Activated CD8-positive, alpha-beta T cell treated with anti-CD3 and anti-CD28 coated beads for 36 hours (primary cell): Measurements from ENCODE around the gene TMPRSS9. TPM values are rescaled to one million over a fixed set of nuclear protein-coding genes. Genes with fewer than 3 reads are reported as not detected.

Source experiments
- ATAC-seq: fragments of 200-7000 bp; cut with Tn5 transposase; one replicate; pipeline ENCODE4 v1.10.0; 2021; ENCODE audit warnings: mild to moderate bottlenecking, moderate library complexity
- CTCF ChIA-PET: fragments of 350-600 bp; sonication (Branson Sonifier 250); formaldehyde crosslinking; loops from one replicate; lab custom pipeline; 2021; ENCODE audit warnings: antibody characterized with exemption; lab: Charles Lee
- POLR2A ChIA-PET: fragments of 350-600 bp; sonication (Branson Sonifier 250); formaldehyde crosslinking; loops from one replicate; lab custom pipeline; 2021; ENCODE audit warnings: antibody characterized with exemption; lab: Charles Lee
- DNase-seq: peaks from one replicate; pipeline ENCODE4 v3.0.0-alpha.2; 2020
- H3K27ac Mint-ChIP-seq: one replicate; pipeline ENCODE4 v1.8.0; 2021; ENCODE audit warnings: mild to moderate bottlenecking, mixed read lengths
- H3K27me3 Mint-ChIP-seq: one replicate; pipeline ENCODE4 v1.8.0; 2021; ENCODE audit warnings: mixed read lengths
- H3K36me3 Mint-ChIP-seq: one replicate; pipeline ENCODE4 v1.8.0; 2021; ENCODE audit warnings: low read depth, mixed read lengths
- H3K4me1 Mint-ChIP-seq: one replicate; pipeline ENCODE4 v1.8.0; 2021; ENCODE audit warnings: low read depth, mixed read lengths
- H3K4me3 Mint-ChIP-seq: one replicate; pipeline ENCODE4 v1.8.0; 2021; ENCODE audit warnings: mild to moderate bottlenecking, moderate library complexity, mixed read lengths
- H3K9me3 Mint-ChIP-seq: one replicate; pipeline ENCODE4 v1.8.0; 2021; ENCODE audit warnings: mixed read lengths
- intact Hi-C: fragments of 100-400 bp; cut with micrococcal nuclease; formaldehyde crosslinking; loops from one replicate; pipeline ENCODE4 v1.10.0; 2022
- total RNA-seq, 2 experiments: library from RNA; stranded (reverse); gene quantifications; one replicate each; pipeline ENCODE4 v1.2.3, GENCODE V29; 2021
- TF ChIP-seq, protein P1 (sequence below): fragments of 200-600 bp; IDR thresholded peaks from one replicate; pipeline ENCODE4 v1.8.0; 2022; ENCODE audit warnings: antibody characterized with exemption, mild to moderate bottlenecking

Gene TMPRSS9
- total RNA-seq, 2 experiments from 2014 or later = not detected

DNA sequence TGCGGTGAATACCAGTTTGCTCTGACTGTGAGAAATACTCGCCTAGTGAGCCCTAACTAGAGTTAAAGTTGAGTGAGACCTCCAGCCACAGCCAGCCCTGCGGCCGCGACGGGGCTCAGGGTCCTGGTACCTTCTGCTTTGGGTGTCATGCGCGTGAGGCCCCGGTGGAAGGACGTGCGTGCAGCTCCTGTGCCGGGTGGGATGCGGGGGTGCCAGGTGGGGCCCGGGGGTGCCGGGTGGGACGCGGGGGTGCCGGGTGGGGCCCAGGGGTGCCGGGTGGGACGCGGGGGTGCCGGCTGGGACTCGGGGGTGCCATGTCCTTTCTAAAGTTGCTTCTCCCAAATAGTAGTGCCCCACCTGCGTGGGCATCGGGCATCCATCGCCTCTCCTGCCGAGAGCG, 8.5 kb upstream of the TMPRSS9 start:
- no peaks in the 10 kb centered on the region for H3K4me1 Mint-ChIP-seq
- H3K9me3 Mint-ChIP-seq = no peaks in the 10 kb centered on the region
- ATAC-seq = no peak
- ChIA-PET CTCF (no interaction called here), POLR2A (no interaction called here)
- no peak overlapping the region for H3K4me3 Mint-ChIP-seq
- no peaks in the 10 kb centered on the region for H3K36me3 Mint-ChIP-seq
- no peaks in the 10 kb centered on the region for H3K27me3 Mint-ChIP-seq
- H3K27ac Mint-ChIP-seq = no peak overlapping the region
- no peak for DNase-seq
- intact Hi-C loops = no loop called here
- TF ChIP-seq, protein P1, sequence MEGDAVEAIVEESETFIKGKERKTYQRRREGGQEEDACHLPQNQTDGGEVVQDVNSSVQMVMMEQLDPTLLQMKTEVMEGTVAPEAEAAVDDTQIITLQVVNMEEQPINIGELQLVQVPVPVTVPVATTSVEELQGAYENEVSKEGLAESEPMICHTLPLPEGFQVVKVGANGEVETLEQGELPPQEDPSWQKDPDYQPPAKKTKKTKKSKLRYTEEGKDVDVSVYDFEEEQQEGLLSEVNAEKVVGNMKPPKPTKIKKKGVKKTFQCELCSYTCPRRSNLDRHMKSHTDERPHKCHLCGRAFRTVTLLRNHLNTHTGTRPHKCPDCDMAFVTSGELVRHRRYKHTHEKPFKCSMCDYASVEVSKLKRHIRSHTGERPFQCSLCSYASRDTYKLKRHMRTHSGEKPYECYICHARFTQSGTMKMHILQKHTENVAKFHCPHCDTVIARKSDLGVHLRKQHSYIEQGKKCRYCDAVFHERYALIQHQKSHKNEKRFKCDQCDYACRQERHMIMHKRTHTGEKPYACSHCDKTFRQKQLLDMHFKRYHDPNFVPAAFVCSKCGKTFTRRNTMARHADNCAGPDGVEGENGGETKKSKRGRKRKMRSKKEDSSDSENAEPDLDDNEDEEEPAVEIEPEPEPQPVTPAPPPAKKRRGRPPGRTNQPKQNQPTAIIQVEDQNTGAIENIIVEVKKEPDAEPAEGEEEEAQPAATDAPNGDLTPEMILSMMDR = no peak

DNA sequence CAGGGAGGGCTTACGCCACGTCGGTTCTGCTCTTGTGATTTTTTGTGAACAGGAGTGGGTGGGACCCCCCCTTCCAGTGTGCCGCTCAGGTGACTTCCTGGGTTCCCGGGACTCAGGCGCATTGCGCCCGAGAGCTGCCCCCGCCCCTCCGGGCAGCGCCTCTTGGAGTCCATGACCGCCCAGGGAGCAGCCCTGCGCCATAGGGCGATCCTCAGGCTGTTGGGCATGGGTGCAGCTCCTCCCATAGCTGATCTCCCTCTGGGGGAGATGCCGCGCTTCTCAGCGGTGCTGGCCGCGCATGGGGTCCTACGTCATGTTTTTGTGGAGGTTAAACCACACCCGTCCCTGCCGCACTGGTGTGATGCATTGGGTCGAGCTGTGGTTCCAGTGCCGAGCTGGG, 7.9 kb upstream of the TMPRSS9 start:
- DNase-seq (no peak), ATAC-seq (no peak)
- POLR2A ChIA-PET = no interaction called here
- TF ChIP-seq, protein P1 = no peak
- no peaks in the 10 kb centered on the region for H3K9me3 Mint-ChIP-seq
- no peaks in the 10 kb centered on the region for H3K36me3 Mint-ChIP-seq
- intact Hi-C loops = no loop called here
- H3K27ac Mint-ChIP-seq = no peak overlapping the region
- no peaks in the 10 kb centered on the region for H3K27me3 Mint-ChIP-seq
- no peaks in the 10 kb centered on the region for H3K4me1 Mint-ChIP-seq
- no peak overlapping the region for H3K4me3 Mint-ChIP-seq
- CTCF ChIA-PET = no interaction called here

DNA sequence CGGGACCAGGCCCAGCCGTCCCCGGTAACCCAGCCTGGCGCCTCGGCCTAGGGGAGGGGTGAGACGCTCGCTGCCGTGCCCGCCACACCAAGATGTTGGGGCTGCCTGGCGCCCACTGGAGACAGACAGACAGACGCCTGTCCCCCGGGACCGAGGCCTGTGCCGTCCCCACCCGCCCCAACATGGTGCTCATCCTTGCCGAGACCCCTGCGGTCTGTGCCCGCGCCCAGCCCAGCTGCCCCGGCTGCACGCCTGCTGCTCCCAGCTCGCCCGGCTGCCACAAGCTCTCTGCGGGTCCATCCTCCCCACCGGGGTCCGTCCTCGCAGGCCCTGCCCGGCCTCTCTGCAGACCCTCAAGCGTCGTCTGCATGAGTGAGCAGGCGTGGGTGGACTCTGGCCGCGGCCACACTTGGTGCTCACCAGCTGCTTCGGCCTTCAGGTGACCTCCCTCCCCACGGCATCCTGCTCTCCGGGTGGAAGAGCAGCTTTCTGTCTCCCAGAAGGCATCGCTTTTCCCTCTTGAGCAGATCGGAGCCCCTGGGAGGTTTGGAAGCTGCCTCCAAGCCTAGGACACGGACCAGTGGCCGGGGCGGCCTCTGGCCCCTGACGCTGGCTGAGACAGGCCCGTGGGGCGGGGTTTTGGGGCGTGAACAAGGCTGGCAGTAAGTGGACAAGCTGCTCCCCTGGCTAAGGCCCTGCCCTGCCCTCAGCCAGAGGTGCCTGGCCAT, 6.7 kb upstream of the TMPRSS9 start:
- DNase-seq (no peak), ATAC-seq (no peak)
- TF ChIP-seq, protein P1 = no peak
- ChIA-PET CTCF (no interaction called here), POLR2A (no interaction called here)
- H3K9me3 Mint-ChIP-seq = no peaks in the 10 kb centered on the region
- H3K4me3 Mint-ChIP-seq = no peak overlapping the region
- intact Hi-C loops = no loop called here
- no peaks in the 10 kb centered on the region for H3K36me3 Mint-ChIP-seq
- H3K27me3 Mint-ChIP-seq = no peaks in the 10 kb centered on the region
- H3K4me1 Mint-ChIP-seq = no peaks in the 10 kb centered on the region
- no peak overlapping the region for H3K27ac Mint-ChIP-seq

DNA sequence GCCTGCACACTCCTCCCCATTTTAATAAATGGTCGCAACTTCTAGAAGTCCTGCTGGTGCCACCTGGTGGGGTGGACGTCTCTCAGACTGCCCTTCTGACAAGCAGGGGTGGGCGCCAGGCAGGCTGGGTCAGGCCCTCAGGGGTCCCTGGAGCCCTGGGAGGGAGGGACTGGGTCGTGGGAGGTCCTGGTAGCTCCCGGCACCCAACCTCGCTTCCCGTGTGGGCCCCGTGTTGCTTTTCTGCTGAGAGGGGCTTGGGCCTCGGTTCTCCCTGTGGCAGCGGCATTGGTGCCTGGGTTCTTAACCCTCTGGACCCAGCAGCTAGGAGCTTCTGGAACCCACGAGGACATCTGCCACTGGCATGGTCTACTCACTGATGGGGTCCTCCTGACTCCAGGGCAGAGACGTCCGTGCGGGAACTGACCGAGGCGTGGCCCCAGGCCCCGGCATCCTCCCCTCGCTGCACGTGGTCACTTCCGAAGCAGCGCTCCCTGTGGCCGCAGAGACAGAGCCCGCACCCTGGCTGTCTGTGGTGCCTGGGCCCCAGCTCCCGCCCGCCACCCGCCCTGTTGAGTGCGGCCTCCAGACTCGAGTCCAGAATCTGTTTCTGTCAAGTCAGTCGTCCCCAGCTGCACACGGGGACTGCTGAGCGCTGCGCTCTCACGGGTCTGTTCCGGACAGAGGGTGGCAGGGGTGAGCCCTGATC, 6.0 kb upstream of the TMPRSS9 start:
- Mint-ChIP-seq H3K27me3 (no peaks in the 10 kb centered on the region), H3K27ac (no peak overlapping the region), H3K4me3 (no peak overlapping the region), H3K4me1 (no peaks in the 10 kb centered on the region), H3K9me3 (no peaks in the 10 kb centered on the region), H3K36me3 (no peaks in the 10 kb centered on the region)
- TF ChIP-seq, protein P1 = no peak
- POLR2A ChIA-PET = no interaction called here
- CTCF ChIA-PET = no interaction called here
- intact Hi-C loops = no loop called here
- no peak for DNase-seq
- no peak for ATAC-seq

DNA sequence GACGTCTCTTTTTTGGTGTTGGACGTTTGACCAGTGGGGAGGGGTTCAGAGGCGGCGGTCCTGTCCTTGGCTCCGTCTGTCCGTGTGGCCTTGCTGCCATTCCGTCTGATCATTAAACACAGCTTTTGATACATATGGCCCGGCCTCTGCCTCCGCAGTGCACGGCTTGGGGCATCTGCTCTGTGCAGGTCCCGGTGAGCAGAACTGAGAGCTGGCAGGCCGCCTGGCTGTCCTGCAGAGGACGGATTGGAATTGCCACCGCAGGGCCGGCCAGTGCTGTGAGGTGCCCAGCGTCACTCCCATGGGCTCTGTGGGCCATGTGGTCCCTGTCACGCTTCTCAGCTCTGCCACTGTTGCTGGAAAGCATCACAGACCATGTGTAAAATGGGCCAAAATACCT, 5.4 kb upstream of the TMPRSS9 start:
- Mint-ChIP-seq H3K9me3 (no peaks in the 10 kb centered on the region), H3K36me3 (no peaks in the 10 kb centered on the region), H3K27ac (no peak overlapping the region), H3K4me3 (no peak overlapping the region), H3K27me3 (no peaks in the 10 kb centered on the region), H3K4me1 (no peaks in the 10 kb centered on the region)
- intact Hi-C loops = no loop called here
- CTCF ChIA-PET = no interaction called here
- POLR2A ChIA-PET = no interaction called here
- TF ChIP-seq, protein P1 = no peak
- ATAC-seq = no peak
- DNase-seq = no peak
